Cerebellar cortex (tissue), 1 donor: Measurements from ENCODE around the gene CCDC183.
"Not testable (repeated sequence)": the region's sequence is repeated elsewhere in the genome, so short reads cannot be mapped to it uniquely, and the experiment has no call there.

Experiments
- DNase-seq: peaks from one replicate; pipeline ENCODE4 v3.0.0-alpha.2; 2015; ENCODE audit warnings: low spot score

Gene CCDC183

DNA sequence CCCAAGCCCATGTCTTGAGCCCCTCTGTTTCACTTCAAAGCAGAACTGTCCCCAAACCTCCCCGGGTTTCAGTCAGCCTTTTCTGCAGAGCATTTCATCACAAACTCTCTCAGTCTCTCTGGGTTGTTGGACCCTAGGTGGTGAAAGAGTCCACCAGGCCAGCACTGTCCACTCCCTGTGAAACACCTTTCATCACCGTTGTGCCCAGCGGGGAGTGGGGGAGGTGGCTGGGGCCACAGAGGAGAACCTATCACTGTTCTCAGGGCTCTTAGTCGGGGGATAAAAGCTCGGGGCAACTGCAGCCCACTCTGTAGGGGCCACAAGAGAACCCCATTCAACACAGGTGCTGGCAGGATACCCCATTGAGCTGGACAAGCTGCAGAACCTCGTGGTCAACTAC lies 6.2 kb downstream of the CCDC183 start:
- no peak for DNase-seq

DNA sequence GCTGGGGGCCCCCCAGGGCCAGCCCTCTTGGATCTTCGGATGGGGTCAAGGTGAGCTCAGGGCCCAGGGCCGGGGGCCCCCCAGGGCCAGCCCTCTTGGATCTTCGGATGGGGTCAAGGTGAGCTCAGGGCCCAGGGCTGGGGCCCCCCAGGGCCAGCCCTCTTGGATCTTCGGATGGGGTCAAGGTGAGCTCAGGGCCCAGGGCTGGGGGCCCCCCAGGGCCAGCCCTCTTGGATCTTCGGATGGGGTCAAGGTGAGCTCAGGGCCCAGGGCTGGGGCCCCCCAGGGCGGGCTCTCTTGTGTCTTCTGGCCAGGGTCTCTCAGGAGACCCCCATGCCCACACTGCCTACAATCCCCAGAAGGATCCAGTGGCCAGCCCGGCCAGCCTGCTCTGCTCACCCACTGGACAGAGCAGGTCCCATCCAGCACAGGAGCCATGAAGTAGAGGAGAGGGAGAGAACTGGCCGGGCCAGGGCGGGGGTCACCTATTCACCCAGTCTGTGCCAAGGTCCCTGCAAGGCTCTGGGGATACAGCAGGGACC lies 6.9 kb downstream of the CCDC183 start:
- not testable (repeated sequence) for DNase-seq

GRCh38 chr9:136803551-136804508 lies 7.7 kb downstream of the CCDC183 start:
- DNase-seq, result peak; percentile 61

GRCh38 chr9:136804509-136805206 lies 8.5 kb downstream of the CCDC183 start:
- DNase-seq, result no peak

DNA sequence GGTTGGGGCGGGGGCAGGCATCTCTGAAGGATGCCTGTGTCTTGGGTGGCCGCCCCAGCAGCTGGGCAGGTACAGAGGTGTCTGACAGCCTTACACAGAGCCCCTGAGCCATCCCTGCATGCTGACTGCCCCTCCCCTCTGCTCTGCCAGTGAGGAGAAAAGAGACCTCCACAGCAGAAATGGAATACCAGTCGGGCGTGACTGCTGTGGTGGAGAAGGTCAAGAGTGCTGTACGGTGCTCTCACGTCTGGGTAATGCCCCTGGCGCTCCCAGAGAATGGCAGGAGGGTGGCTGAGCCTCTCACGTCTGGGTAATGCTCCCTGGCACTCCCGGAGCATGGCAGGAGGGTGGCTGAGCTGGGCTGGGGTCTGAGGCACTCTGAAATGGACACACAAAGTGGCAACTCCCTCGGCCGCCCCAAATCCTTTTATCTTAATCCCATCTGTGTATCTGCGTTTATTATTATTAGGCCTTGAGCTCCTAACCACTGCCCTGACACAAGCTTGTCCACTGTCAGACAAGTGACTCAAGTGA lies 9.1 kb downstream of the CCDC183 start:
- DNase-seq, result no peak

- no peak for DNase-seq
Measured at GRCh38 chr9:136806067-136806466, 9.9 kb downstream of the CCDC183 start.

GRCh38 chr9:136806631-136807201 lies 10.6 kb downstream of the CCDC183 start:
- no peak for DNase-seq

DNA sequence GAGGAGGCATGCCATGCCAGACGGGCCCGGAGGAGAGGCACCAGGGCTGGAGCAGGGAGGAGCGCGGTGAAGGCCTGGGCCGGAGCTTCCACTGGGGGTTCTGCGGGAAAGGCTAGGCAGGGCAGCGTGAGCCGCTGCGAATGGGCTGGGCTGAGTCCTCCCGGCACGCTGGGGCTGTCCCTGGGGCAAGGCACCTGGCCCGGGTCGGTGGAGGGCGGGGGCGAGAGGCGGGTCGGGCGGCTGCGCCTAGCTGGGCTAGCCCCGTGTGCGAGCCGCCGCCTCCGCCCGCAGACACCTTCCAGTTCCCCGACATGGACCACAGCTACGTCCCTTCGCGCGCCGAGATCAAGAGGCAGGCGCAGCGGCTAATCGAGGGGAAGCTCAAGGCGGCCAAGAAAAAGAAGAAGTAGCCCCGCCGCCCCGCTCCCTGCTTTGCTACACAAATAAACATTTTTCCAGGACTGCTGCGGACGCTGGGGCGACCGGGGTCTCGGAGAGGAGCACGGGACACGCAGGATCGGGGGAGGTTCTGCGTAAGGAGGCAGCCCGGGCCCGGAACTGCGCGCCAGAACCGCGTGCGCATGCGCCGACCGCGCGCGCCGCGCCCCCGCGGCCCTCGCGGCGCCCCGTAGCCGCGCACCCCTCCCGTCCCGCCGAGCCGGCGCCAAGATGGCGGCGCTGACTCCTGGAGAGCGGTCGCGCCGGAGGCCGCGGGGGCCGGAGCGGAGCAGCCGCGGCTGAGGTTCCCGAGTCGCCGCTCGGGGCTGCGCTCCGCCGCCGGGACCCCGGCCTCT lies 11.3 kb downstream of the CCDC183 start, which contains the start of gene RABL6:
Gene RABL6 (plus strand): TSS at position 668 of the 794 bp plus-strand sequence. CDS start 249 bp downstream, outside the sequence.
- peak; percentile 54 for DNase-seq

DNA sequence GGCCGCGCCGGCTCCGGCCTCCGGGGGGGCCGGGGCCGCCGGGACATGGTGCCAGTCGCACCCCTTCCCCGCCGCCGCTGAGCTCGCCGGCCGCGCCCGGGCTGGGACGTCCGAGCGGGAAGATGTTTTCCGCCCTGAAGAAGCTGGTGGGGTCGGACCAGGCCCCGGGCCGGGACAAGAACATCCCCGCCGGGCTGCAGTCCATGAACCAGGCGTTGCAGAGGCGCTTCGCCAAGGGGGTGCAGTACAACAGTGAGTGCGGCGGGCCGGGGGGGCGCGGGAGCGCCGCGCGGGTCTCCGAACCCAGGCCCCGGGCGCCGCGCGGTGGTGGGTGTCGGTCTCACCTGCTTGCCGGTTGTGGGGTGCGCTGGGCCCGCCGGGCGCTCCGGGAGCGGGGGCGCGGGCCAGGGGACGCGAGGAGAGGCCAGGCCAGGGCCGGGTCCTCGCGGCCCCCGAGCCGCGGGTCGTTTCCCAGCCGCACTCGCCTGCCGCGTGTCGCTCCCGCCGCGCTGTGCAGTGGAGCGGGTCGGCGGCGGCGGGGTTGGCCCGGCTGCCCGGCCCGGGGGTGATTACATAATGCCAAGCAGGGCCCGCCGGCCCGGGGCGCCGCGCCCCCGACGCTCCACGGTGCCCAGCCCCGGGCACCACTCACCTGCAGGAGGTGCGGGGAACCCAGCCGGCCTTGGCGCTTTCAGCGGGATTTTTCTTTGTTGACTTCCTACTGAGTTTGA lies 12.1 kb downstream of the CCDC183 start:
- no peak for DNase-seq

DNA sequence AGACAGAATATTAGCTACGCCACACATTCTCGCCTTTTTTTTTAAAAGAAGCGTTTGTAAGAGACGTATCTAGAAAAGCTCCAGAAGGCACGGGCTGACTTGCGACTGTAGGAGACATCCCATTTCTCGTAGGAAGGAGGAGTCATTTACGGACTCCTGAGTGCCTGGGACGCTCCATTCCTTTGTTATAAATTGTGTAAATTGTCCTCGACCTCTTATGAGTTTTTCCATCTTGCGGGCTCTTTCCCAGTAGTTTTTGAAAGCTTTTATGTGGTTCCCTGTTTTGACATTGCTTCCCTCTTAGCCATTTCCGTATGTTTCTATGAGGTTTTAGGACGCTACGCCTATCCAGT lies 12.6 kb downstream of the CCDC183 start:
- no peak for DNase-seq

- no peak for DNase-seq
Measured at GRCh38 chr9:136814725-136815421, 18.7 kb downstream of the CCDC183 start.

GRCh38 chr9:136815422-136815782 lies 19.3 kb downstream of the CCDC183 start:
- no peak for DNase-seq

DNA sequence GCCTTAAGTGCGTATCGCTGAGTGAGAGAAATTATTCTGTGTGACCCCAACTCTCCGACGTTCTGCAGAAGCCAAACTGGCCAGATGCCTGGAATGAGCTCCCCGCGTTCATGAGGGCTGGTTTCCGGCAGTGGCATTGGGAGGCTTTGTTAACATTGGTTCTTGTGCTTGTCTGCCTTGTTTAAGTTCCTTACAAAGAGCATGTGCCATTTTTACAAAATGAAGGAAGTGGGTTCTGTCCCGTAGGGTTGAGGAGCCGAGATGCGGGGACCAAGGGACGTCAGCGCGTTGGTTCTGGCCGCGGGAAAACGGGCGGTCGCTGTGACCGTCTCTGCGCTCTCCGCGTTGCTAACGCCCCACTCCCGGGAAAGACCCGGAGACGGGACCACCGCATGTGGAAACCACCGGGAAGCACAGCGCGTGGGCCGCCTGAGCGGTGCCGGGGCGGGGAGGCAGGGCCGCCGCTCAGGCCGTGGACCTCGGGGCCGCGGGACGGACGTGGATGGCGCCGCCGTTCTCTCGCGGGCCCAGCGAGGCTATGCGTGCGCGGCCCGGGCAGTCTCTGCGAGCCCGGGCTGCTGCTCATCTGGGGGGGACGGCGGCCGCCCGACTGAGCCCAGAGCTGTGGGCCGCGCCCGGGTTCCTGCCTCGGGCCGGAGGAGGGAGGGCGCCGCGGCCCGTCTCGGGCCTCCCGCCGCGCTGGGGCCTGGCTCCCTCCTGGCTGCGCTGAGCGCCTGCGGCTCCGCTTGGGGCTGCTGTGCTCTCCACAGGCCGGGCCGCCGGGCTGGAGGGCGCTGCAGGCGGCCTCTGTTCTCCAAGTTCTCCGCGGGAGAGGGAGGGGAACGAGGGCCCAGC lies 25.1 kb downstream of the CCDC183 start:
- DNase-seq, result peak; percentile 47

DNA sequence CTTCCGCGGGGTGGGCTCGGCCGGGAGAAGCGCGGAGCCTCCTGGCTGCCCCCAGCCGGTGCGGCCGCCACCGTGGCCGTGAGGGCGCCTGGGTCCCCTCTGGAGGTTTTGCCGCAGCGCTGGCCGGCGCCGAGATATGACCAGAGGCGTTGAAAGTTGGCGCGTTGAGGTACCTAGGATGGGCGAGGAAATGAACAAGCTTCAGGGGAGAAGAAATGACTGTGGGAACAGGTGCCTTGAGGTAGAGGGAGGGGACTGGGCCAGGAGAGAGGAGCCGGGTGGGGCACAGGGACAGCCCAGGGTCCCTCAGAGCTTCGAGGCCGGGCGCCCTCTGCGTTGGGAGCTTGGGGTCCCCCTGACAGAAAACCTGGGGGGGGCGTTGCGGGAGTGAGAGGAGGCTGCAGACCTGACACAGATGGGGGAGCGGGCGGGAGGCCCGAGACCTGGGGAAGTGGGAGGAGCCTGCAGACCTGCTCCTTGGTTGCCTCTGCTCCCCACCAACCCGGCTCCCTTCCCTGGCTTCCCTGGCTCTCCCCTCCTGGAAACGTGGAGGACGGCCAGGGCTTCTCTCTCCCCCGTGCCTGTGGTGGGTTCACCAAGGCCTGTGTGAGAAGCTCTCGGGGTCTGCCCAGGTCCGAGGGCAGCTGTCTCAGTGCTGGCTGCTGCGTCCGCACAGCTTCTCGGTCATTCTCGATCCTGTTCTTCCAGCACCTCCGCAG lies 25.8 kb downstream of the CCDC183 start:
- peak; percentile 80 for DNase-seq

DNA sequence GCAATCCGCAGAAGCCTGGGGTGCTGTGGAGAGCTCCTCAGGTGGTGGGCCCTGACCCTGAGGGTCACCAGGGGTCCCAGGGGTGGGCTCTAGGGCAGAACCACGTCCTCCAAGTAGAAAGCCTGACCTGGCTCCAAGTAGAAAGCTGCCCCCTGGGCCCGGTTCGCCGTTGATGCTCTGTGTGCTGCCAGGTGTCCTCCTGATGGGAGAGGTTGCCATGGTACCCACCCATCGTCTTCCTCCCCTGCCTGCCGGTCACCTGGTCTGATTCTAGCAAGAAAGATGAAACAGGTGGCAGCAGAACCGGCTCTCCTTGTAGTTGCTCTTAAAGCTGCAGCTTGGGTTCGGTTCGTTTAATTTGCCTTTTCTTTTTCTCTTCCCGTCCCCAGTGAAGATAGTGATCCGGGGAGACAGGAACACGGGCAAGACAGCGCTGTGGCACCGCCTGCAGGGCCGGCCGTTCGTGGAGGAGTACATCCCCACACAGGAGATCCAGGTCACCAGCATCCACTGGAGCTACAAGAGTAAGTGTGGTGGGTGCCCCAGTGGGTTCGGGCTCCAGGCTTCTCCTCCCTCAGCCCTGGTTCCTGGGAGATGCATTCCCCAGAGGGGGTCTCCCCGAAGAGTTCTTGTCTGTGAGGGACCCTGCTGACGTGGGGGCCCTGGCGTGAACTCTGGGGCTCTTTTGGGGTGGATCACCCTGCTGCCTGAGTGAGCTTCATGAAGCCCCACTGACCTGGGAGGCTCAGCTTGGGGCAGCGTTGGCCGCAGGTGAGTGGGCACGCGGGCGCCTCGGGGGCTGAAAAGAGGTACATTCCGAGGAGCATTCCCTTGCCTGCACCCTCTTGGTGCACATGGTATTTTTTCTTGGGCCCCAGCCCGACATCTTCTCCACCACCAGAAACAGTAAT lies 27.3 kb downstream of the CCDC183 start:
- peak; percentile 83 for DNase-seq

- no peak for DNase-seq
Measured at GRCh38 chr9:136824496-136825225, 28.5 kb downstream of the CCDC183 start.
